DMS153 treated with DMSO at 0.1 percent for 48 hours (cell line): Measurements from ENCODE around the gene NRXN3.

ENCODE experiments used
- DNase-seq: peaks from one replicate; lab custom pipeline; 2025; ENCODE audit not compliant: unreplicated experiment; lab: John Stamatoyannopoulos, UW

Gene NRXN3

DNA sequence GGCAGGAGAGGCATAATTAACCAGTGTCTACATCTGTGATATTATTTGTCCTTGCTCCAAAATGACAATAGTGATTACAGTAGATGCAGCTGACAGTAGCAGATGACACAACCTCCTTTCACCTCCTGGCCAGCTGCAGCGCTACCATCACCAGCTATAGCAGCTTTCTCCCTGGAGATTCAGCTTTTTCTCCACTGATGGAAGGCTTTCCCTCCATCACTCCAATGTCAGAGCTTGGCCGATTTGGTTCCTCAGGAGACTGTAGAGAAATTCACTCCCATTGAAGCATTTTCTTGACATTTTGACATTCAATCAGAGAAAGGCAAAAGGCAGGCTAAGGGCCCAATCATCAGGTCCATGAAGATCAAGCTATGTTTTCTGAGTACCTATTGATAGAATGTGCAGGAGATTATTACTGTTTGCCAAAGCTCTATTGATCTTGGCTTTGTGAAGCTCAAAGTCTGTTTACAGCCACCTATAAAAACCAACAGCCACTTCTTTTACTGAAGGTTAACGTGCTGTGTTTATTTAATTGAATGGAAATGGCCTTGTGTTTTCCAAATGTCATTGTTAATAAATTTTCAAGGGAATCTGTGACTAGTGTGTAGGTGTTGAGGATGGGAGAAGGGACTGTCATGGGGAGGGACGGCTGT, 1256.1 kb downstream of the NRXN3 start:
- peak; percentile 20 for DNase-seq

DNA sequence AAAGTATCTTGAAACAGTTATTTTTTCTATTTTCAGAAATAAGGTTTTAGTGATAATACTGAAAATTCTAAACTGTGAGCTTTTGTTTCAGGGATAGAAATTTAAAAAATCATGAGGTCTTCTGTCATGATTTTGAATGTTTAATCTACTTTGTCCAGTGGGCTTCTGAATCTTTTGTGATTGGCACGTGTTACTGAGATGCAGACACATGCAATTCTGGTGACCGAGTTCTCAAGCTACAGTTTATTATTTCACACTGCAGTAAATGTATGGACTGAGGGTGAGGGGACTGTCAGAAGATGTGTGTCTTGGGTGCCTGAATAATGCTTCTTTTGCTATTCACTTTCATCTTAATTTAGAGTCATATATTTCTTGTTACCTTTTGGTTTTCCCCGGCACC, 1262.5 kb downstream of the NRXN3 start:
- no peak for DNase-seq

DNA sequence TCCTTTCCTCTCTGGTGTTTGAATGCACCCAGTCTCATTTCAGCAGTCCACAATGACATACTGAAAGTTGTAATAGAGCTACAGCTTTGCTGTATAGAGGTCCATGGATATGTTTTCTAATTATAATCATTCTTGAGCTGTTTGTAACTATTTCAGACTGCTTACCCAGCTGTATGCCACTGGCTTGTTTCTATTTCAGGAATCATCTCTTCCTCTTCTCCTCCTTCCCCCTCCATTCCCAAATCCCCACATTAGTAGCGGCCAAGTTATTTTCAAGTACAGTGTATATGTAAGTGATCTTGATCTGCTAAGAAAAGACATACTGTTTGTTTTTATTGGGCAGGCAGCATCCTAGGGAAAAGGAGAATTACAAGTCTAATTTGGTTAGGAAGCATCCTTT, 1266.2 kb downstream of the NRXN3 start:
- no peak for DNase-seq

DNA sequence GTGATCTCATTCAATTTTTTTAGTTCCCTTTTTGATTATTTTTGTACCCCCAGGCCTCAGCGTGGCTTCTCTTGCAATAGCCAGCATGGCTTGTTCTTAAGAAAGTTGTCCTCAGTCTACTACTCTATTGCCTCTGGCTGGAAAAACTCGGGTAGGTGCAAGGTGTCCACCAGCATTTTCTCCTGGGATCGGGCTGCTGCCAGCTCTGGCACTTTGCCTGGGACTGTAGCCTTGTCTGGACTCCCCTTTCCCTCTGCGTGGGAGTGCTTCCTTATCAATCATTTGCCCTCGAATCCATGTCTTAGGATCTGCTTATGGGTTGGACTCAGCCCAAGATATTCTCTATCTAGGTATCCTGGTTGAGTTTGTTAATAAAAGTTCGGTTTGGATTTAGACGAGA, 1267.8 kb downstream of the NRXN3 start:
- no peak for DNase-seq

DNA sequence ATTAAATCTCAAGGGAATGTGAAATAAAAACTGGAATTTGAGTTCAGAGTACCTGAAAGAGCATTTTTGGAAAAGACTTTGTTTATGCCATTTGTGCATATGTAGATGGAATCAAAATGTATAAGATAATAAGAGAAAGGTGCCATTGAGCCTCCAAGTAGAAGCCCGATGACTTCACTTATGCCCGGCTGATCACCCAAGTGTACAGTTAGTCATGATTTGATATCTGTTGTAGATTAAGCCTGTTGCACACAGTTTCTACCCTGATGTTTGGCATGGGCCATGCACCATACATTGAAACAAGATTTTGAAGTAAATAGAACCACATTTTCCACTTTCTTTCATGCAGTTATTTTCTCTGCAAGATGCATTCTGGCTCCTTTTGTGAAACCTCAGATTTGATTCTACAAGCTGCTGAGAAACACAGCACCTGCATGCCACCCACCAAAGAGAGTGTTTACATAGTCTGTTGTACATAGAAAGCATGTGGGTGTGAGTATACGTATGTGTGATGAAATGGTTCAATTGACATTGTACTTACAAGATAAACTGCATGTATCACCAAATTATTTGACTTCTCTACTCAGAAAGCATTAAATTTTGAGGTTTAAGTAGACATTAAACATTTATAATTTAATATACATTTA, 1268.6 kb downstream of the NRXN3 start:
- no peak for DNase-seq

DNA sequence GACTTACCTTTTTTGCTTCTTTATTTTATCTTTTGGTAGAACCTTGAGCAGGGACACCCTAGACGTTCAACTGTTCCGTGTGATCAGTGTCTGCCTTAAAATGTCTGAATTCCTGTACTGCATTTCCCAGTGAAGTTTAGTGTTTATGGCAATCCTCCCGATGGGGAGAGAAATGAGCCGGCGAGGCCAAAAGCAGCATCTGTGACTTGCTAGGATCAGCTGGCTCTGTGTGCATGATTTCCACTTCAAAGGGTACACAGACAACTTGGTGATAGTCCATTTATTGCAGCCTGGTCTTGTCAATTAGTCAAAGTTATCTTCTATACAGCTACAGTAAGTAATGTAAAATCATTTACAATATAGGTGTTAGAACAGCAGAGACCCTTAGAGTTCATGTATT, 1272.6 kb downstream of the NRXN3 start:
- no peak for DNase-seq

DNA sequence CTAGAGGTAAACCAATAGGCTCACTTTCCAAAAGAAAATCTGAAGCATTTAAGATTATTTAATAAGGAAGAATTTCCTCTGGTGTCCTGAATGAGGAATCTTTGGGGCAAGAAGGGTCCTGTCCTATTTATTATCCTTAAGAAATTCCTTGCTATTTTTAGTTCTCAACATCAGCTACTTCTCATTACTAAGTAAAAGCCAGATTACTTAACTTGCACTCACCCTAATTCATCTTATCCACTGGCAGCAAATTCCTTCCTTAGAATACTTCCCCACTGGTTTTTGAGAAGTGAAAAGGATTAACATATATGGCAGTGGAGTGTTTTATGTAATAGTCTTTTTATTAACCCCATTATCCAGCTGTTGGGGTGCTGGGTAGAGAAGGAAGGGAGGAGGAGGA, 1273.4 kb downstream of the NRXN3 start:
- DNase-seq = no peak

DNA sequence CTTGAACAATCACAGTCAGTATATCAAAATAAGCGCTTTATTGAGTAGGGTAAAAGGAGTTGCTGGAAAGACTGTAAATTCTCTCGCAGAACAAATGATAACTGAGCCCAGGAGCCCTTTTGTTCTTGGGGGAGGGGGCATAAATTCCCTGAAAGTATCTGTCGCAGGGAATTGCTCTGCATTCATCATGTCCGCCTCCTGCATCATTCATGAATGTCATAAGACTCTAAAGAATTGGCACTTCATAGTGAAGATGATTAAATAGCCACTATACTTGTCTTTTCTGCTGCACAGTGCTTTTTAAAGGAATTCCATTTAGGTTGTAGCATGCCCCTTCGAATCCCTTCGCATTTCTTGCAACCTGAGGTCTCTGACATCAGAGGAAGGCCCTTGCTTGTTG, 1278.8 kb downstream of the NRXN3 start:
- DNase-seq = no peak

DNA sequence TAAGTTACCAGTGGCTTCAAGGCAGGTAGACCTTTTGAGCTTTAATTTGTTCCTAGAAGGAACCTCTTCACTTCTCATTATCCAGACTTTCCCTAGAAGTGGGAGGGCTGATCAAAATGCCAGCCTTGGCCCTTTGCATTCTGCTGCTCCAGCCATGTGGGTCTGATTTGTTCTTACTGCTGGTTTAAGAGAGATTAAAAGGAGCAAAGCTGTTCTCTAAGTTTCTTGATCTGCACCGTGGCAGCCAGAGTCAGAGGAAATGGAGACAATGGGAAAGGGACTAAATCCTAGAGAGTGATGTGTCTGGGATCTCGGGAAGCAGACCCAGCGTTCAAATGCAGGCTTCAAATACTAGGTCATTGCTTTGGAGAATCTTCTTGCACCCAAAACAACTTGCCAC, 1281.4 kb downstream of the NRXN3 start:
- no peak for DNase-seq

DNA sequence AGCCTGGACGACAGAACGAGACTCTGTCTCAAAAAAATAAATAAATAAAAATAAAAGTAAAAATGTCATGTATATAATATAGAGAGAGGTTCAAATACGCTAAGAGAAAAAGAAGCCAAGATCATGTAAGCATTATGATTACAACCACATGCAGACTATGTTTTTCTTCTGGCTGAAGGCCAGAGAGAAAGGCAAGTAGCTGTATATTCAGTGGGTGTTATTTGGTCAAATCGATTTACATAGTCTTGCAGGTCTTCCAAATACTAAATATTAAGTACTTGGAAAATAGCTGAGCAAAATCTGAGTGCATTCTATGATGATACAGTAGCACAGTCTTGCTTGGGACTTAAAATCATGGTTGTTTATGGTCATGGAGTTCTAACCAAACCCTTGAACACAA, 1283.1 kb downstream of the NRXN3 start:
- DNase-seq = no peak

DNA sequence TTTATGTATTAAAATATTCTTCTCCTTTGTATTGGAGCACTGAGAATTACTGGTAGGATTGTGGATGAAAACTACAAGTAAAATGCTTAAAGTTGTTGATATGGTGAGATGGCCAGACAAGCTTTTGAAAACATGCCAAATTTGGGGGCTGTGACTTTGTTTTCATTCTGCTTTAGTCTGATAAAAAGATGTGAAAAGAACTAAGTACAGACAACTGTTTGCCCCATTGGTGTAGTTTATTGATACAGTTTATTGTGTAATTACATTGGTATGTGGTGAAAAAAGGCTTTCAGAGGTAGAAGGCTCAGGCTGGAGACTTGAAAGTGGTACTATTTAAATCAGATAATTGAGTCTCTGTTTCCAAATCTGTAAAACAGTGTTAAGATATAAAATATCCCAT, 1294.3 kb downstream of the NRXN3 start:
- DNase-seq = no peak

DNA sequence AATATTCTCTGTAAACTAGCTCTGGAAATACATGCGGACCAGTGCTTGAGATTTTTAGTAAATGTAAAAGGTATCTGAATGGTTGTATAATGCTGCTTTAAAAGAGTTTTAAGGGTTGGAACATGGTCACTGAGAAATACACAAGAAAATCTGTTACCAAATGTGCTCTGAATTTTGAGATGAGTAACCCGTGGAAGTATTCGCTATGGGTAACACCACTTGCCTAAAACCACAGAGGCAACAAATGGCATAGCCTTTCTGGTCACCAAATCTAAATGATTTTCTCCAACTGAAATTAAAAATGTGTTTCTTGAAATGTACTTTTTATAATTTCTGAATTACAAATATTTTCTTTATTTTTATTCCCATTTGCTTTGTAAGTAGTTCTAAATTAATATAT, 1295.5 kb downstream of the NRXN3 start:
- DNase-seq = no peak

DNA sequence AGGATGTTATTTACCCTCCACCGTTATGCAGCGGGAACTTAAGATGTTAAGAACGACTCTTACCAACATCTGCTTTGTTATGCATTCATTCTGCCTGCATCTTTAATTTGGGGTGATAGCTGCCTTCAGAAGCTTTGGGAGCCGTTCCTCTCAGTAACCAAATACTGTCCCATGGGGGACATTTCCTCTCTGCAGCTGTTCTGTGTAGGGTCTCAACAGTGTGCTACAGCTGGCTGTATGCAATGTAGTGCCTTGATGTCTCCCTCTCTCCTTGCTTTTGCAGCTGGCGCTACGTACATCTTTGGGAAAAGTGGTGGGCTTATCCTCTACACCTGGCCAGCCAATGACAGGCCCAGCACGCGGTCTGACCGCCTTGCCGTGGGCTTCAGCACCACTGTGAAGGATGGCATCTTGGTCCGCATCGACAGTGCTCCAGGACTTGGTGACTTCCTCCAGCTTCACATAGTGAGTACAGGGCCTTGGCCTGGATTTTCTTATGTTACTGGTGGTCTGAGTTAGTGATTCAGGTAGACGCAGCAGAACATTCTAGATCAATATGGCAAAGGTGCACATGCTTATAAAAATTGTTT, 1296.9 kb downstream of the NRXN3 start:
- DNase-seq = no peak

DNA sequence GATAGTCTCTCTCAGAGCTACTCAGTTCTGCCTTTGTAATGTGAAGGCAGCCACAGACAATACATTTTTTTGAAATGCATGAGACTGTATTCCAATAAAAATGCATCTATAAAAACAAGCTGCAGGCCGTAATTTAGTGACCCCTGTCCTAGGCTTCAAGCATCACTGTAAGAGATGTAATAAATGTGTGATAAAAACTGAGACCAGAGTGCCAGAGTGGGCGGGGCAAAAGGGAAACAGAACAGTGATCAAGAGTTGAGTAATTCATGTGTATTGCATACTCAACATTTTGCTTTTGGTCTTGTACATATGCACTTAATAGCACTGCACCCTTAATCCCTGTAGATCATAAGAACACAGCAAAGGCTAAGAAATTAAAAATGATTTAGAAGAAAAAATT, 1297.7 kb downstream of the NRXN3 start:
- no peak for DNase-seq

DNA sequence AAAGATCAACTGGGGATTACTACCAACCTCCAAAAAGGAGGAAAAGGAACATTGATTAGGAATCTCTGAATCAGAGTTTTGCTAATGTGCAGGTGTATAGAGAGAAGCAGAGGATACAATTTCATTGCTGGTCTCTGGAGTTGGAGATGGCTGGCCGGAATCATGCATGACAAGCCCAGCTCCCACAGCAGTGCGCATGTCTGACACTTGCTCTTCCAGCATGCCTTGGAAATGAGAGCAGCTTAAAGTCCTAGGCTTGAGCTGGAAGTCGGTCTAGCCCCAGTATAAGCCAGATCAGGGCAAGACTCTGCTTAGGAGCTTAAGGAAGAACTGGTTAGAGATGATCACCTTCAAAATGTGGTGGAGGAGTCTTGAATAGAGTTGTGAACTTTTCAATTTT, 1298.3 kb downstream of the NRXN3 start:
- DNase-seq = no peak

DNA sequence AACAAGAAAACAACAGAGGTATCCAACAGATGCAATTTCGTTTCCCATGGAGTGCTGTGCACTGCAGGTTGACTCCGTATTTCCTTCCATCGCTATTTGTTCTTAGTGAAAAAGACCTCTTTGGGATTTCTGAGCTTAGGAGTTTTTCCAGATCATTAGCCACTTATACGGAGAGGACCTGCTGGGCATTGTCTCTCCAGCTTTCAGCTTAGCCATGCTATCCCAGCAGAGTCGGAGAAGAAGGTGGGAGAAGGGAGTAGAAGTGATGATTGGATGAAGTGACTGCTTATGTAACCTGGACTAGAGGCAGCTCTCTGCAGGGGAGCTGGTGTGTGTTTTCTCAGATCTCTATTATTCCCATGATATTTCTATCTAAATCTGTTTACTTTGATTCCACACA, 1303.5 kb downstream of the NRXN3 start:
- DNase-seq = no peak

DNA sequence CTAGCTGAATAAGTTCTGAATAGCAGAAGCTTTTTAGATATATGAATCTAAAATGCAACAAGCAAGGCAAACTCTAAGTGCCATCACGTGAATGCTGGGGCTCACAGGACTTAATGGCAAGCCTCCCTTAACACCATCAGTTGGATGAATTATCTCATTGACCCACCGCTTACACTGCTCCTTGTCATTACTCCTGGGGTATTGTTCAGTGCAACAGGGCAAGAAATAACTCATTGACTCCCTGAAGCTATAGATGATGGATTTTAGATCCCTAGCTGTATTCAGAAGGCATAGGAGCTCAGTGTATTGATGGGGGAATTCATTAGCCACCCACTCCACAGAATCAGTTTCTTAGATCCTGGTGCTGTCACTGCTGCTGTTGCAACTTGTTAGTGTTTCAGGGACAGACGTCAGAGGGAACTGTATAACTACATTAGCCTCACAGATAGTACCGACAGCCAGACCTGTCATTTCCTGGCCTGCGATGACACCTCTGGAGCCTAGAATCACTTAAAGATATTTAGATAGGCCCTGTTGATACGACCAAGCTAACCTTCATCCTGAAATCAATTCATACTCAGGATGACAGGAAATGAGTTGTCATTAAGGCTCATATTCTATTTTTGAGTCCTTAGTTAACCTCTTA, 1305.8 kb downstream of the NRXN3 start:
- no peak for DNase-seq

DNA sequence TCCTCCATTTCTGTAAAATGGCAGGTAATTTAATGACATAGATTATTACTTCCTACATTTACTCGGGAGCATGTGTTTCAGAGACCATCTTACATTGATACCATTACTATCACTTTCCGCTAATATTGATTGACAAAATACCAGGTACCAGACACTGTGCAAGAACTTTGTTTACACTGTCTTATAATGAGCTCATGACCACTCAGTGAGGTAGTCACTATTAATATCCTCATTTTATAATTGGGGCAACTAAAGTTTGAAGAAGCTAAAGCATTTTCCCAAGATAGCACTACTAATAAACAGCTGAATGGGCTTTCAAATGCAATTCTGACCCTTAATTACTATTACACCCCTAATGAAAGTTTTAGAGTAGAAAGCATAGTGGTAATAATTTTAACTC, 1306.4 kb downstream of the NRXN3 start:
- DNase-seq = no peak

DNA sequence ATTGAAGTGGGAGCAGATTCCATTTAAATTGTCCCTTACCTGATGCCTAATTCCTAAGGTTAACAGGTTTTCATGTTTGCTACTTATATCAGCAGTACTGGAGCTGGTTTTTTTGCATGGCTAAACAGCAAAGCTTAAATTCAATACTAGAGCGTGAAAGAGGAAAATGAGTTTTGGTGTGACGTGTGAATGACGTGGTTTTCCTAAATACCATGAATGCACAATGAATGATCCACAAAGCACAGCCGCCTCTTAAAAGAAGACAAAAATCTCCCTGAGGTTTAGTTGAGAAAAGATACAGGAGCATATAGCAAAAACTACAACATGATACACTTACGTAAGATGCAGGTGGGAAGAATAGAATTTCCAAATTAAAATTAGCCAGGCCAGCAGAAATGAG, 1310.0 kb downstream of the NRXN3 start:
- no peak for DNase-seq

DNA sequence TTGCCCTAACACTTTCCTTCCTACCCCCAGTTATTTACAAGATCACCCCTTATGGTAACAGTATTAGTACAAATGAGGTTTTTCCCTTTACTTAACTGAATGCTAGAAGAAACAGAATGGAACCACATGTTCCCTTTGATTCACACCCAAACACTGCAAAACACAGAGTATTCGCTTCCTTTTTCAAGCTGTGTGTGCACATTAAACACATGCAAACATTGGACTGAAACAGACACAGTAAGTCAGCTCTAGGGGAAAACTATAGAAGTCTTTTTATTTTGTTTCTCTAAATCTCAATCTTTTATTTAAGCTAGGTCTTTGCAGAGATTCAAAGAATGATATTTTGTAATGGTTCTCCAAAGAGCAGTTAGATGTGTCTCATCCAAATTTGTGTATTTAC, 1312.7 kb downstream of the NRXN3 start:
- no peak for DNase-seq

DNA sequence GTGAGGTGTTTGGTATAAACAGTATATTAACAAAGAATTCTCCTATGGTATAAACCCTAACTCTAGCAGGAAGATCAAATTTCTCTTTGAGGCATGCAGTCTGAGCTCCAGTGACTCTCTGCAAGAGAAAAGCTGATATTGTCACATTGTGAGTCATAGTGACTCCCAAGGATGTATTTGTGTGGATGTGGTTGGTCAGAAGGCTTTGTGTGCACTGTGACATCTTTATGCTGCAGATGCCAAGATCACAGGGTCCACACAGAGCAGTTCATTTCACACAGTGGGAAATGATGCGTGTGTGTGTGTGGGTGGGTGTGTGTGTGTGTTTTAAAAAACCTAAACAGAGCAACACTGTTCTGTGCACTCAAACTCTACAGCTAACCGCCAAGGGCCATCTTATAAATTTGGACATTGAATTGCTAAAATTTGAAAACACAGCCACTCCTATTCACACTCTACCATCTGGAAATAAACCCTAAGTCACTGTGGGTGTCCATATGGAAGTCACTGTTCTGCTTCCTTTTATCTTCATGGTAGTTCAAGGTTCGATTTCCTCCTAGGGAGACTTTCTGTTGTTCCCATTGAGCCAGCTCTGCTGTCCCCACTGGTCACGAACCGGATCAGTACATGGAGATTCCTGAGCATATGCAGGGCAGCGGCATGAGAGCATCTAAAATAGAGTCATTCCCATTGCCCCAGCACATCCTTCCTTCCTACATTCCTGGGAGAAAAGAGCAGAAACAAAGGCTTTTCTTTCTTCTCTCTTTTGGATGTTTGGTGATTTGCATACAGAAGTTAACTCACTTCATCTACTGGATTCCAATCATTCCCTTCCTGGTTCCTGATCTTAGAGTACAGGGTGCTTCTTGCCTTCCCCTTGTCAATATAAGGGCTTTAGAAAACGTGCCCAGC, 1313.6 kb downstream of the NRXN3 start:
- no peak for DNase-seq
